GM12875 (cell line): ENCODE measurements around the gene TTC39B.

Experiments
- H3K4me3 ChIP-seq: one replicate; pipeline ENCODE4 v1.5.1; 2011; ENCODE audit warnings: low read depth, low read length, control low read depth
- TF ChIP-seq, protein P1 (sequence below): IDR thresholded peaks from 2 replicates; pipeline ENCODE4 v1.5.1; 2011; ENCODE audit warnings: low read depth, mild to moderate bottlenecking, control low read depth, inconsistent platforms, low read length, moderate library complexity, borderline replicate concordance; ENCODE audit not compliant: insufficient read depth

TTC39B gene

DNA sequence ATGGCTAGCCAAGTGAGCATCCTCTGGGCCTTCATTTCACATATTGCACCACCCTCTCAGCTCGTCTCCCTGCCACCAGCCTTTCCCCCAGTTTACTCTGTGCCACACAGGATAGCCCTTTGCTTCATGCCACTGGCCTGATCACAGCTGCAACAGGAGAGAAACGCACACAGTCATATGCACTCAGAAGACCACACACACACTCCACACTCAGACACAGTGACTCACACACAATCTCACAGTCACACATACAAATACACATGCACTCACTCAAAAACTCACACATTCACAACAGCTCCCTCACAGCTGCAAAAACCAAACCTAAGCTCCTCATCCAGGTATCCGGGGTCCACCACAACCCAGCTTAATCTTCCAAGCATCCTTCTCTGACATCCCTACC, 38.7 kb downstream of the TTC39B start:
- TF ChIP-seq, protein P1, sequence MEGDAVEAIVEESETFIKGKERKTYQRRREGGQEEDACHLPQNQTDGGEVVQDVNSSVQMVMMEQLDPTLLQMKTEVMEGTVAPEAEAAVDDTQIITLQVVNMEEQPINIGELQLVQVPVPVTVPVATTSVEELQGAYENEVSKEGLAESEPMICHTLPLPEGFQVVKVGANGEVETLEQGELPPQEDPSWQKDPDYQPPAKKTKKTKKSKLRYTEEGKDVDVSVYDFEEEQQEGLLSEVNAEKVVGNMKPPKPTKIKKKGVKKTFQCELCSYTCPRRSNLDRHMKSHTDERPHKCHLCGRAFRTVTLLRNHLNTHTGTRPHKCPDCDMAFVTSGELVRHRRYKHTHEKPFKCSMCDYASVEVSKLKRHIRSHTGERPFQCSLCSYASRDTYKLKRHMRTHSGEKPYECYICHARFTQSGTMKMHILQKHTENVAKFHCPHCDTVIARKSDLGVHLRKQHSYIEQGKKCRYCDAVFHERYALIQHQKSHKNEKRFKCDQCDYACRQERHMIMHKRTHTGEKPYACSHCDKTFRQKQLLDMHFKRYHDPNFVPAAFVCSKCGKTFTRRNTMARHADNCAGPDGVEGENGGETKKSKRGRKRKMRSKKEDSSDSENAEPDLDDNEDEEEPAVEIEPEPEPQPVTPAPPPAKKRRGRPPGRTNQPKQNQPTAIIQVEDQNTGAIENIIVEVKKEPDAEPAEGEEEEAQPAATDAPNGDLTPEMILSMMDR: no peak
- no peak overlapping the region for H3K4me3 ChIP-seq

DNA sequence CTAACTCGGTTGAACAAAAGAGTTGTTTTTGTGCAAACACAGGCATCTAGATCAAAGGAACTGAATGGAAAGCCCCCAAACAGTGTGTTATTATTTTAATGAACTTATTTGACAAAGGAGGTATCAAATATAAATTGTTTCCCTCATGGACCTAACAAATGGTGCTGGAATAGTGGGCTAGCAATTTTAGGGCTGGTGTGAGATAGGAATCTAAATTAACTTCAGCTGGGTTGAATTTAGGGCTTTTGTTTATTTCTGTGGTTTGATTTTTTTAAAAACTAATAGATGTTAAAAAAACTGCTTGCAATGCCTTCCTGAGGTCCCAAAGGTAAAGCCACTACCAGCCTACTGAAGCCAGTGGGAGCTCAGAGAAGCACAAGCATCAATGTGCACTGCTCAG, 42.1 kb downstream of the TTC39B start:
- no peak overlapping the region for H3K4me3 ChIP-seq
- TF ChIP-seq, protein P1: no peak

GRCh38 chr9:15262581-15262980, 44.4 kb downstream of the TTC39B start:
- no peak overlapping the region for H3K4me3 ChIP-seq
- TF ChIP-seq, protein P1: no peak

DNA sequence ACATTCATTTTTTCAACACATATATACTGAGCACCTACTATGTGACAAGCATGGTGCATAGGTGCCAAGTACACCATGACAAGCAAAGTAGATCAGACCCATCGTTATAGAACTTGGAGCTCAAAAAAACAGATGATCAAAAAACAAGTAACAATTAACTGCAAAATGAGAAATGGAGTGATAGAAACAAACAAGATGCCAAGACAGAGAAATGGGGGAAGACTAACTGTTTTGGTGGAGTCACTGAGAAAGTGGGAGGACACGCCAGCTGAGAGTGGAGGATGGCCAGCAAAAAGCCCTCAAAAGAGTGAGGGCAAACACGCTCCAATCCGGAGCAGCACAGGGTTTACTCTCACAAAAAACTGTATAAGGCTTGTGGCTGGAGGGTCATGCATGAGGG, 50.6 kb downstream of the TTC39B start:
- H3K4me3 ChIP-seq: no peak overlapping the region
- TF ChIP-seq, protein P1: no peak

GRCh38 chr9:15253786-15254185, 53.2 kb downstream of the TTC39B start:
- TF ChIP-seq, protein P1: no peak
- no peak overlapping the region for H3K4me3 ChIP-seq

GRCh38 chr9:15253197-15253596, 53.8 kb downstream of the TTC39B start:
- TF ChIP-seq, protein P1: no peak
- H3K4me3 ChIP-seq: no peak overlapping the region

GRCh38 chr9:15249981-15250380, 57.0 kb downstream of the TTC39B start:
- no peak overlapping the region for H3K4me3 ChIP-seq
- TF ChIP-seq, protein P1: no peak
